ENCODE measurements around the gene ATP8A1.

Gene ATP8A1

DNA sequence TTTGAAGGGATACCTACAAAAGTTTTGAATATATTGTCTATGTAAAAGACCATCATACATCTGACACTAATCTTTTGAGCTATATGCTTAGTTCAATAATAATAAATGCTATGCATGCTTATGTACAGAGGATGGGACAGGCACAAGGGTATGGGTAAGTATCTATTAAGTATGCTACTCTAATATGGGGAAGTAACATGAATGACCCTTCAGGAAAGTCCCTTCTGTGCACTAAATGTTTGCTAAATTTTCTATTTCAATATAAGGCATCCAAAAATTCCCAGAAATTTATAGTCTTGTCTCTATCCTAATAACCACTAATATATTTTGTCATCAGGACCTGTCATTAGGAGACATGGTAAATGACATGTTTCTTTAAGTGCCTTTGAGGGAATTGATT lies 19.0 kb downstream of the ATP8A1 start:
- no peak for ATAC-seq (ENCODE audit: insufficient read depth, low read depth)
- Histone ChIP-seq H4K20me1 (ENCODE audit: insufficient read depth, low read length) (no peaks in the 10 kb centered on the region), H3K79me2 (ENCODE audit: insufficient read depth, low read length) (0 out of 2 replicates have a peak, but pooled peaks cover 2% of the 10 kb centered on the region), H3K9me3 (ENCODE audit: insufficient read depth, low read length, severe bottlenecking) (no peaks in the 10 kb centered on the region), H3K4me3 (ENCODE audit: low read depth in 1 of 2, low read length in 2 of 2) (no peak overlapping the region), H3K4me2 (ENCODE audit: insufficient read depth, low read length) (no peak overlapping the region), H3K4me1 (ENCODE audit: insufficient read depth, low read length) (no peaks in the 10 kb centered on the region), H3K27me3 (ENCODE audit: insufficient read depth, low read length, poor library complexity) (no peaks in the 10 kb centered on the region), H3K36me3 (ENCODE audit: insufficient read depth, low read length) (no peaks in the 10 kb centered on the region), H3K27ac (ENCODE audit: low read length) (no peak overlapping the region), H2AFZ (ENCODE audit: low read depth, low read length) (no peak overlapping the region), H3K9ac (ENCODE audit: low read depth, low read length) (no peak overlapping the region)
- no peak for DNase-seq
- no peak for TF ChIP-seq EZH2 (IDR thresholded peaks at IDR 0.05; ENCODE audit: borderline replicate concordance, low read depth, low read length, severe bottlenecking)
- TF ChIP-seq, protein P1, sequence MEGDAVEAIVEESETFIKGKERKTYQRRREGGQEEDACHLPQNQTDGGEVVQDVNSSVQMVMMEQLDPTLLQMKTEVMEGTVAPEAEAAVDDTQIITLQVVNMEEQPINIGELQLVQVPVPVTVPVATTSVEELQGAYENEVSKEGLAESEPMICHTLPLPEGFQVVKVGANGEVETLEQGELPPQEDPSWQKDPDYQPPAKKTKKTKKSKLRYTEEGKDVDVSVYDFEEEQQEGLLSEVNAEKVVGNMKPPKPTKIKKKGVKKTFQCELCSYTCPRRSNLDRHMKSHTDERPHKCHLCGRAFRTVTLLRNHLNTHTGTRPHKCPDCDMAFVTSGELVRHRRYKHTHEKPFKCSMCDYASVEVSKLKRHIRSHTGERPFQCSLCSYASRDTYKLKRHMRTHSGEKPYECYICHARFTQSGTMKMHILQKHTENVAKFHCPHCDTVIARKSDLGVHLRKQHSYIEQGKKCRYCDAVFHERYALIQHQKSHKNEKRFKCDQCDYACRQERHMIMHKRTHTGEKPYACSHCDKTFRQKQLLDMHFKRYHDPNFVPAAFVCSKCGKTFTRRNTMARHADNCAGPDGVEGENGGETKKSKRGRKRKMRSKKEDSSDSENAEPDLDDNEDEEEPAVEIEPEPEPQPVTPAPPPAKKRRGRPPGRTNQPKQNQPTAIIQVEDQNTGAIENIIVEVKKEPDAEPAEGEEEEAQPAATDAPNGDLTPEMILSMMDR (IDR thresholded peaks at IDR 0.05; ENCODE audit: borderline replicate concordance, extremely low read depth, low read length, poor library complexity, severe bottlenecking) = no peak

DNA sequence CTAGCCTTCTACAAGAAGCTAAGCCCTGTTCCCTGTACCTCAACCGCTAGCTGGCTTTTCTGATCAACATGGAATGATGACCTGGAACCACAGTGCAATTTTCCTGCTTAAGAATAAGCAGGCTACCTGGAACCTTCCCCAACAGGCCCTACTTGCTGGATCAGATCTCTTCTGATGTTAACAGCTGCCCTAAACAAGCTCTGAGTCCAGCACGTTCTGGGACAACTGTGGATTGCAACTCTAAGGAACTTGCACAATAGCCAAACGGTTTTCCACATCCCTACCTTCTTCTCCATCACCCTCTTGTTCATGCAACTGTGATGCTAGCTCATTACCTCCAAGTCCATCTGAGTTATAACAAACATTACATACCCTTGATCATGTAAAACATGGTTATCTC lies 19.8 kb downstream of the ATP8A1 start:
- H3K4me2 ChIP-seq (ENCODE audit: insufficient read depth, low read length) = no peak overlapping the region
- H3K79me2 ChIP-seq (ENCODE audit: insufficient read depth, low read length) = 0 out of 2 replicates have a peak, but pooled peaks cover 2% of the 10 kb centered on the region

DNA sequence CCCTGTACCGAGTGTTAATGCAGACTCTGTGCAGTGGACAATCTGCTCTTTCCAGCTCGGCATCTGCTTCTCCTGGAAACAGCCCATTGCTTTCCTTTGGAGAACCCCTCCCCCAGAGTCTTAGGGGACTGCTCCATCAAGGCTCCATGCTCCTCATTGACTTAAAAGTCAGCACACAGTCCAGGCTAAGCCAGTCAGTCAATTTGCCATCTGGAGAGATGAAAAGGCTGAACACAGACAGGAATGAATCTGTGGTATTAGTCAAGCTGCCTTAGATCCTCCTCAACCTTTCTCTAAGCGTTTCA lies 20.3 kb downstream of the ATP8A1 start:
- no peaks in the 10 kb centered on the region for H3K36me3 ChIP-seq (ENCODE audit: insufficient read depth, low read length)
- no peak overlapping the region for H2AFZ ChIP-seq (ENCODE audit: low read depth, low read length)
- H3K4me3 ChIP-seq (ENCODE audit: low read depth in 1 of 2, low read length in 2 of 2) = no peak overlapping the region
- H3K4me2 ChIP-seq (ENCODE audit: insufficient read depth, low read length) = no peak overlapping the region
- DNase-seq (no peak), ATAC-seq (ENCODE audit: insufficient read depth, low read depth) (no peak)
- 0 out of 2 replicates have a peak, but pooled peaks cover 2% of the 10 kb centered on the region for H3K79me2 ChIP-seq (ENCODE audit: insufficient read depth, low read length)
- TF ChIP-seq, protein P1 (IDR thresholded peaks at IDR 0.05; ENCODE audit: borderline replicate concordance, extremely low read depth, low read length, poor library complexity, severe bottlenecking) = no peak
- TF ChIP-seq EZH2 (IDR thresholded peaks at IDR 0.05; ENCODE audit: borderline replicate concordance, low read depth, low read length, severe bottlenecking) = no peak
- no peaks in the 10 kb centered on the region for H4K20me1 ChIP-seq (ENCODE audit: insufficient read depth, low read length)
- no peaks in the 10 kb centered on the region for H3K27me3 ChIP-seq (ENCODE audit: insufficient read depth, low read length, poor library complexity)
- no peaks in the 10 kb centered on the region for H3K9me3 ChIP-seq (ENCODE audit: insufficient read depth, low read length, severe bottlenecking)
- H3K27ac ChIP-seq (ENCODE audit: low read length) = no peak overlapping the region
- no peak overlapping the region for H3K9ac ChIP-seq (ENCODE audit: low read depth, low read length)
- H3K4me1 ChIP-seq (ENCODE audit: insufficient read depth, low read length) = no peaks in the 10 kb centered on the region

More for the DNA sequence above, 19.8 kb downstream of the ATP8A1 start:
- Histone ChIP-seq H3K36me3 (ENCODE audit: insufficient read depth, low read length) (no peaks in the 10 kb centered on the region), H3K4me1 (ENCODE audit: insufficient read depth, low read length) (no peaks in the 10 kb centered on the region), H4K20me1 (ENCODE audit: insufficient read depth, low read length) (no peaks in the 10 kb centered on the region), H3K27me3 (ENCODE audit: insufficient read depth, low read length, poor library complexity) (no peaks in the 10 kb centered on the region), H2AFZ (ENCODE audit: low read depth, low read length) (no peak overlapping the region), H3K9ac (ENCODE audit: low read depth, low read length) (no peak overlapping the region), H3K9me3 (ENCODE audit: insufficient read depth, low read length, severe bottlenecking) (no peaks in the 10 kb centered on the region), H3K27ac (ENCODE audit: low read length) (no peak overlapping the region), H3K4me3 (ENCODE audit: low read depth in 1 of 2, low read length in 2 of 2) (no peak overlapping the region)
- TF ChIP-seq EZH2 (IDR thresholded peaks at IDR 0.05; ENCODE audit: borderline replicate concordance, low read depth, low read length, severe bottlenecking) = no peak
- TF ChIP-seq, protein P1 (IDR thresholded peaks at IDR 0.05; ENCODE audit: borderline replicate concordance, extremely low read depth, low read length, poor library complexity, severe bottlenecking) = no peak
- DNase-seq = no peak
- ATAC-seq (ENCODE audit: insufficient read depth, low read depth) = no peak
